SK-N-SH (cell line): ENCODE results near the gene ETS1.
A peak's percentile ranks its signal among the peaks of the same experiment; 100 is the strongest.

Experiments used
- CTCF ChIP-seq: fragments of 200-600 bp; sonication (generic); IDR thresholded peaks from 2 replicates; pipeline ENCODE4 v1.6.1; 2017; ENCODE audit warnings: antibody characterized with exemption, mild to moderate bottlenecking, moderate library complexity
- FOXM1 ChIP-seq: IDR thresholded peaks from 2 replicates; pipeline ENCODE4 v1.4.0; 2012; ENCODE audit warnings: low read depth, mild to moderate bottlenecking
- MAX ChIP-seq: IDR thresholded peaks from 2 replicates; pipeline ENCODE4 v1.4.0; 2012; ENCODE audit warnings: low read depth
- REST ChIP-seq: IDR thresholded peaks from 2 replicates; pipeline ENCODE4 v1.6.1; 2012; ENCODE audit warnings: mild to moderate bottlenecking, low read depth, low read length, moderate library complexity
- TAF1 ChIP-seq: IDR thresholded peaks from 2 replicates; pipeline ENCODE4 v1.6.1; 2012; ENCODE audit warnings: low read depth, mild to moderate bottlenecking, low read length, moderate library complexity, borderline replicate concordance
- TEAD4 ChIP-seq: IDR thresholded peaks from 2 replicates; pipeline ENCODE4 v1.4.0; 2012; ENCODE audit warnings: mild to moderate bottlenecking, borderline replicate concordance; ENCODE audit not compliant: insufficient read depth
- YY1 ChIP-seq: IDR thresholded peaks from 2 replicates; pipeline ENCODE4 v1.4.0; 2012; ENCODE audit warnings: low read depth, mild to moderate bottlenecking

GRCh38 chr11:128506999-128507611, 80.3 kb downstream of the ETS1 start:
- TF ChIP-seq TAF1, result peak; percentile 38; the same call in 1 of the 2 replicates
- TF ChIP-seq REST, result no peak
- TF ChIP-seq YY1, result peak; percentile 28; the same call in 1 of the 2 replicates
- TF ChIP-seq CTCF, result no peak
- peak; percentile 26; the same call in 1 of the 2 replicates for TF ChIP-seq TEAD4
- TF ChIP-seq MAX, result peak; percentile 82
- no peak for TF ChIP-seq FOXM1
